ENCODE data around the gene RAI14.

The RAI14 gene

DNA sequence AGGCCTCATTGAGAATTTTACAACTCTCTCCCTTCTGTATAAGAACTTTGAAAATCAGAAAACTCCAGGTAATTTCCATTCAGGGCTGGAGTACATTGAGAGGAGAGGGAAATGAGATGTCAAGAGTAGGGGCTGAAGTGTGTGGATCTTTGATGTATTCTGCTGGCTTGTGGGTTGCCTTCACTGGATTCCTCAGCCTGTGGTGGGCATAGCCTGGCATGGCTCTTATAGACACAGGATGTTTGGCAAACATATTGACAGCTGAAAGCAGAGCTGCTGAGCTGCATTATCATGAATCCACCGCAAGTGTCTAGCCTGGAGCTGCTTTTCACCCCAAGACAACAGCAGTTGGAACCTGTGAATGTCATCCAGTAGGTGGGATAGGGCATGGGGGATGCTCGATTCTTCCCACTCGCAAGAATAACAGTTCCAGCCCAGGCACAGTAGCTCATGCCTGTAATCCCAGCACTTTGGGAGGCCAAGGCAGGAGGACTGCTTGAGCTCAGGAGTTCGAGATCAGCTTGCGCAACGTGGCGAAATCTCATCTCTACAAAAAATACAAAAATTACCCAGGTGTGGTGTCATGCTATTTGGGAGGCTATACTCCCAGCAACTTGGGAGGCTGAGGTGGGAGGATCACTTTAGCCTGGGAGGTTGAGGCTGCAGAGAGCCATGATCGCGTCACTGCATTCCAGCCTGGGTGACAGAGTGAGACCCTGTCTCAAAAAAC is 146.9 kb downstream of the RAI14 start:
- TF ChIP-seq, protein P1, sequence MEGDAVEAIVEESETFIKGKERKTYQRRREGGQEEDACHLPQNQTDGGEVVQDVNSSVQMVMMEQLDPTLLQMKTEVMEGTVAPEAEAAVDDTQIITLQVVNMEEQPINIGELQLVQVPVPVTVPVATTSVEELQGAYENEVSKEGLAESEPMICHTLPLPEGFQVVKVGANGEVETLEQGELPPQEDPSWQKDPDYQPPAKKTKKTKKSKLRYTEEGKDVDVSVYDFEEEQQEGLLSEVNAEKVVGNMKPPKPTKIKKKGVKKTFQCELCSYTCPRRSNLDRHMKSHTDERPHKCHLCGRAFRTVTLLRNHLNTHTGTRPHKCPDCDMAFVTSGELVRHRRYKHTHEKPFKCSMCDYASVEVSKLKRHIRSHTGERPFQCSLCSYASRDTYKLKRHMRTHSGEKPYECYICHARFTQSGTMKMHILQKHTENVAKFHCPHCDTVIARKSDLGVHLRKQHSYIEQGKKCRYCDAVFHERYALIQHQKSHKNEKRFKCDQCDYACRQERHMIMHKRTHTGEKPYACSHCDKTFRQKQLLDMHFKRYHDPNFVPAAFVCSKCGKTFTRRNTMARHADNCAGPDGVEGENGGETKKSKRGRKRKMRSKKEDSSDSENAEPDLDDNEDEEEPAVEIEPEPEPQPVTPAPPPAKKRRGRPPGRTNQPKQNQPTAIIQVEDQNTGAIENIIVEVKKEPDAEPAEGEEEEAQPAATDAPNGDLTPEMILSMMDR (IDR thresholded peaks at IDR 0.05; ENCODE audit: extremely low read depth, missing control alignments), result no peak

DNA sequence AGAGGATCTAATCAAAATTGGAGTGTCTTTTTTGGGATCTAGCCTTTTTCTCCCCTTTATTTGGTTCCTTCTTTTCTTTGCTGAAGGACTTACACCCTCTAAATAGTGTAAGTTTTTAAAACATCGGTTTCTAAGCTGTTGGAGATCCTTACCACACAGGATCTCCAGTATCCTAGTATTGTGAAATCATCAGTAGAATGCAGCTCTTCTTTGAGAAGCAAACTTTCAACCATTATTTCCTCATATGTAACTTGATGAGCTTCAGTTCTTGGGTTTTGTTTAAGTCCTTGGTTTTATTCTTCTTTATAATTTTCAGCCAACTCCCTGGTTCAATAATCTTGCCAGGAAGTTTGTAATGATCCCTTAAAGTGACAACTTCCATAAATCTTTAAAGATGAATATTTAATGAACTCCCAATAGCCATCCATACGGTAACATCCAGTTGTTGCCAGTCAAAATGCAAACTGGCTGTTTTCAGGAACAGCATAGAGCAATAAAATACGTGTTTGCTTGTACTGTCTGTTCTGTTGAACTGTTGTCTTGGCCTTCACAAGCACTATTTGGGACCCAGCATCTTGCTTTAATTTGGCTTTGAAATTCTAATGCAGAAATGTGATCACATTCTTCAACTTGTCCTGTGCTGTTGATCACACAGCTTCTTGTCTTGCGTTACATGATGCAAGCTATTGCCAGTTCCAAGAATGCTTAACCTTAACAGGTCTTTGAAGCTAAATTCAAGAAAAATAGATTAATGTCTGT is 148.0 kb downstream of the RAI14 start:
- TF ChIP-seq, protein P1 (IDR thresholded peaks at IDR 0.05; ENCODE audit: extremely low read depth, missing control alignments), result no peak
- DNase-seq (ENCODE audit: low spot score), result no peak

More for the DNA sequence above, 146.9 kb downstream of the RAI14 start:
- no peak for DNase-seq (ENCODE audit: low spot score)

DNA sequence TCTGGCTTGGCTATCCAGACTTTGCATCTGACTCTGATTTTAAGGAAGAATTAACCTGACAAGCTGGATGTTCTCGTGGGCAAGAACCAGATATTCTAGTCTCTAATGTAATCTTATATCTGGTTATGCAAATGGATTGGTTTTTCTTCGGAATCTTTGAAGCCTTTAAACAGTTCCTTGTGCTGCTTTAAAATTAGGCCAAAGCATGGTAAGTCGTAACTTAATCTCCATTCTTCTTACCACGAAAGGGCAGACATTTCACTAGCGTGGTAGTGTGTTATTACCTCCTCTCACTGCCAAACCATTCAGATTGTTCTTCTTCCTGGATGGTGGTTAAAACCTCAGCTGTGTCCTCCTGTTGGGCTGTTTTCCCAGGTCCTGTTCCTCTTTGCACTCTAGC is 148.8 kb downstream of the RAI14 start:
- TF ChIP-seq, protein P1 (IDR thresholded peaks at IDR 0.05; ENCODE audit: extremely low read depth, missing control alignments), result no peak
- DNase-seq (ENCODE audit: low spot score), result no peak

DNA sequence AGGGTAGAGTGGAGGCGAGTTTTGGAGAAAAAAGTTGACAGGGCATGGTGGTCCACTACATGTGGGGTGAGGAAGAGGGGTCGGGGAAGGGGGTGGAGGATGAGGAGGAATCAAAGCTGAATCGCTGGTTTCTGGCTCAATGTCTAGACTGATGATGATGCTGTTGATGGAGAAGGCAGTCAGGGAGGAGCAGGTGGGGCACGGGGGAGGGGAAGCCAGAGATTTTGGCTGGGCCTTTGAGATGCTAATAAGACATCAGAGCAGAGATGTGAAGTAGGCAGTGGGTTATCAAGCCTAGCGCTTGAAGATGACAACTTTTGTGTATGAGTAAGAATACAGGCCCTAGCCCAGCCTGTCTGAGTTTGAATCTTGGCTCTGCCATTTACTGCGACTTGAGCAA is 150.4 kb downstream of the RAI14 start:
- no peak for DNase-seq (ENCODE audit: low spot score)
- TF ChIP-seq, protein P1 (IDR thresholded peaks at IDR 0.05; ENCODE audit: extremely low read depth, missing control alignments), result no peak

DNA sequence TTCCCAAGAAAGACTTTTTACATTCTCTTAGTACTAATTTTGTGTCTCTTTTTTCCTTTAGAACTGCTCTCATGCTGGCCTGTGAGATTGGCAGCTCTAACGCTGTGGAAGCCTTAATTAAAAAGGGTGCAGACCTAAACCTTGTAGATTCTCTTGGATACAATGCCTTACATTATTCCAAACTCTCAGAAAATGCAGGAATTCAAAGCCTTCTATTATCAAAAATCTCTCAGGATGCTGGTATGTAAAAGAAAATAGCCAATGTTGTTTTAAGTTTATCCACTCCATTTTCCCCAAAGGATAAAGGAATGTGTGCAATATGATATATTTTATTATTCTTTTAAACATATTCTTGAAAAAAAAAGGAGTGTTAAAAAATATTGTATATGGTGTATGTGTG is 155.6 kb downstream of the RAI14 start:
- TF ChIP-seq, protein P1 (IDR thresholded peaks at IDR 0.05; ENCODE audit: extremely low read depth, missing control alignments), result no peak
- no peak for DNase-seq (ENCODE audit: low spot score)

DNA sequence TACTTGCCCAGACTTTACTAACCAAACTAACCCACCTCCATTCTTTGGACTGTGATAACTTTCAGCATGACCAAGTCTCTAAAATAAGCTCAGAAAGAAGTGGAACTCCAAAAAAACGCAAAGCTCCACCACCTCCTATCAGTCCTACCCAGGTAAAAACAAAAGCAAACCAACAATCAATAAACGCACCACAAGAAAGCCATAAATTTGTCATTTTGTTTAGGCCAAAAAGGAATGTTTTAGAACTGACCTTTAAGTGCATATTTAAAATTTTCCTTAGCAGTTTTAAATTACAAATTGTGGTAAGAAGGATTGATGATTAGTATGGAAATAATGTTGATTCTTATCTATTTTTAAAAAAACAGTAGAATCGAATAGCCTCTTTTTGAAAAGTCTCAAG is 157.4 kb downstream of the RAI14 start:
- DNase-seq (ENCODE audit: low spot score), result no peak
- TF ChIP-seq, protein P1 (IDR thresholded peaks at IDR 0.05; ENCODE audit: extremely low read depth, missing control alignments), result no peak
